Natural killer cell (primary cell): ENCODE measurements around the gene AOPEP. TPM values are rescaled to one million over a fixed set of nuclear protein-coding genes. Genes with fewer than 3 reads are reported as not detected.
A peak's percentile ranks its signal among the peaks of the same experiment; 100 is the strongest.

Experiments used
- ATAC-seq, 3 donors: fragments of 150-1000 bp in 2 of 3; fragments of 200-7000 bp in 1 of 3; cut with Tn5 transposase; 1 replicate in 1 of 3; 2 replicates in 2 of 3; pipeline ENCODE4 v1.10.0; 2021; ENCODE audit warnings: mild to moderate bottlenecking in 2 of 3, moderate library complexity in 2 of 3
- DNase-seq, 2 donors: peaks; one replicate each; pipeline versions ENCODE4 v3.0.0 to v3.0.0-alpha.2; 2013 to 2021; ENCODE audit warnings: mixed read lengths in 1 of 2
- H3K27ac ChIP-seq: one replicate; pipeline ENCODE4 v1.5.1; 2013; ENCODE audit warnings: mild to moderate bottlenecking, low read length
- H3K27me3 ChIP-seq: one replicate; pipeline ENCODE4 v1.6.1; 2013; ENCODE audit warnings: low read length; ENCODE audit not compliant: control insufficient read depth, insufficient read depth
- H3K36me3 ChIP-seq: one replicate; pipeline ENCODE4 v1.6.1; 2013; ENCODE audit warnings: low read length; ENCODE audit not compliant: control insufficient read depth, insufficient read depth
- H3K4me1 ChIP-seq: one replicate; pipeline ENCODE4 v1.6.1; 2013; ENCODE audit warnings: low read length; ENCODE audit not compliant: control insufficient read depth, insufficient read depth
- H3K4me3 ChIP-seq: one replicate; pipeline ENCODE4 v1.5.1; 2013; ENCODE audit warnings: low read length
- H3K9me3 ChIP-seq: one replicate; pipeline ENCODE4 v1.6.1; 2013; ENCODE audit warnings: low read length; ENCODE audit not compliant: control insufficient read depth, insufficient read depth
- H3K27ac Mint-ChIP-seq, 2 donors: one replicate each; pipeline ENCODE4 v1.8.0; 2022; ENCODE audit warnings: mild to moderate bottlenecking in 2 of 2, mixed read lengths in 2 of 2, moderate library complexity in 1 of 2
- H3K27me3 Mint-ChIP-seq, 2 donors: one replicate each; pipeline ENCODE4 v1.8.0; 2022; ENCODE audit warnings: low read depth in 2 of 2, mixed read lengths in 2 of 2
- H3K36me3 Mint-ChIP-seq: one replicate; pipeline ENCODE4 v1.8.0; 2022; ENCODE audit warnings: mixed read lengths
- H3K4me1 Mint-ChIP-seq, 2 donors: one replicate each; pipeline ENCODE4 v1.8.0; 2022; ENCODE audit warnings: mixed read lengths in 2 of 2
- H3K4me3 Mint-ChIP-seq: one replicate; pipeline ENCODE4 v1.8.0; 2022; ENCODE audit warnings: mild to moderate bottlenecking, moderate library complexity, mixed read lengths
- H3K9me3 Mint-ChIP-seq, 2 donors: one replicate each; pipeline ENCODE4 v1.8.0; 2022; ENCODE audit warnings: mixed read lengths in 2 of 2
- CTCF ChIP-seq: fragments of 200-600 bp; IDR thresholded peaks from one replicate; pipeline ENCODE4 v1.8.0; 2022; ENCODE audit warnings: antibody characterized with exemption
- WGBS: methylation state at CpG from one replicate; pipeline ENCODE4 v1.1.7; 2013; ENCODE audit warnings: missing lambda C conversion rate; ENCODE audit not compliant: insufficient coverage; 5-methylcytosine and 5-hydroxymethylcytosine counted together
- intact Hi-C: fragments of 100-400 bp; cut with micrococcal nuclease; formaldehyde crosslinking; loops from one replicate; pipeline ENCODE4 v1.14.2; 2022
- total RNA-seq, 4 donors: library from RNA; stranded (reverse); fragments of 120-200 nt in 1 of 4; gene quantifications; one replicate each; pipeline versions ENCODE4 v1.2.3 to v1.2.4, GENCODE V29; 2013 to 2022

Gene AOPEP
- total RNA-seq, 3 donors from 2014 or later (not counting 1 experiment from before 2014, with no cell fraction given): 20.1 to 22.6 (median 20.6) TPM

GRCh38 chr9:95092262-95093072, 366.0 kb downstream of the AOPEP start:
- Mint-ChIP-seq H3K9me3 (no peaks in the 10 kb centered on the region), H3K4me3 (peak overlapping the region; percentile 38), H3K4me1 (peaks cover 23 to 40% of the 10 kb centered on the region in 2 donors), H3K27ac (peak overlapping the region in 1 of 2 donors; percentile 76), H3K36me3 (no peaks in the 10 kb centered on the region), H3K27me3 (no peaks in the 10 kb centered on the region)
- TF ChIP-seq CTCF: no peak
- no peak overlapping the region for H3K4me3 ChIP-seq
- DNase-seq (no peak), ATAC-seq (peak; percentile 48 to 79 (median 68))
- H3K27me3 ChIP-seq: no peaks in the 10 kb centered on the region
- WGBS: 25% methylated on average over 19 of the region's 19 CpGs
- H3K36me3 ChIP-seq: no peaks in the 10 kb centered on the region
- peaks cover 28% of the 10 kb centered on the region for H3K4me1 ChIP-seq
- H3K27ac ChIP-seq: no peak overlapping the region
- intact Hi-C loops: no loop called here
- H3K9me3 ChIP-seq: no peaks in the 10 kb centered on the region

DNA sequence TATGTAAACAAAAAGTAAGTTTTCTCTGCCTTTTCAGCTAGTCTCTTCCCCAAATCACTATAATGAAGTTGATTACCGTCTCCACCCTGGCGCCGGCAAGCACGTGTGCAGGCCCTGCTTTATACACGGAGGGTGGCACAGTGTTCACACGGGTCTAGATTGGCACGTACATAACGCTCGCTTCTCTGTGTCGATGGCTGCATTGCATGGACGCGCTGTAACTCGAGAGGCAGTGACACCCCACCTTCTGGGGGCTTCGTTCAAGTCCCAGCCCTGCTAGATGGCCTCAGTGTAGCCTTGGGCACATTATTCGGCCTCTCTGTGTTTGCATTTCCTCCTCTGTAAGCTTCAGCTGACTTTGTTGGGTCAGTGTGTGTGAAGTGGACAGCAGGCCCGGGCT, 367.1 kb downstream of the AOPEP start:
- Histone ChIP-seq H3K27ac (no peak overlapping the region), H3K27me3 (no peaks in the 10 kb centered on the region), H3K9me3 (no peaks in the 10 kb centered on the region), H3K4me3 (no peak overlapping the region), H3K4me1 (peaks cover 28% of the 10 kb centered on the region), H3K36me3 (no peaks in the 10 kb centered on the region)
- H3K4me1 Mint-ChIP-seq: peaks cover 23 to 40% of the 10 kb centered on the region in 2 donors
- H3K27me3 Mint-ChIP-seq: no peaks in the 10 kb centered on the region
- intact Hi-C loops: no loop called here
- 94% methylated on average over 16 of the region's 16 CpGs for WGBS
- no peak for DNase-seq
- H3K36me3 Mint-ChIP-seq: no peaks in the 10 kb centered on the region
- H3K9me3 Mint-ChIP-seq: no peaks in the 10 kb centered on the region
- ATAC-seq: no peak
- no peak overlapping the region for H3K27ac Mint-ChIP-seq
- H3K4me3 Mint-ChIP-seq: no peak overlapping the region
- no peak for TF ChIP-seq CTCF

GRCh38 chr9:95094002-95094401, 367.5 kb downstream of the AOPEP start:
- H3K27ac ChIP-seq: no peak overlapping the region
- intact Hi-C loops: no loop called here
- DNase-seq (no peak), ATAC-seq (no peak)
- H3K9me3 ChIP-seq: no peaks in the 10 kb centered on the region
- H3K36me3 Mint-ChIP-seq: no peaks in the 10 kb centered on the region
- no peak overlapping the region for H3K4me3 ChIP-seq
- no peak overlapping the region for H3K27ac Mint-ChIP-seq
- H3K4me3 Mint-ChIP-seq: no peak overlapping the region
- H3K36me3 ChIP-seq: no peaks in the 10 kb centered on the region
- no peaks in the 10 kb centered on the region for H3K9me3 Mint-ChIP-seq
- no peaks in the 10 kb centered on the region for H3K27me3 Mint-ChIP-seq
- no peaks in the 10 kb centered on the region for H3K27me3 ChIP-seq
- 90% methylated on average over 10 of the region's 10 CpGs for WGBS
- H3K4me1 Mint-ChIP-seq: peaks cover 23 to 40% of the 10 kb centered on the region in 2 donors
- no peak for TF ChIP-seq CTCF
- peaks cover 28% of the 10 kb centered on the region for H3K4me1 ChIP-seq
